NCI-H1105 treated with DMSO at 0.1 percent for 48 hours (cell line): ENCODE results near the gene PPP3R1.

ENCODE experiments used
- DNase-seq: peaks from one replicate; lab custom pipeline; 2025; lab: John Stamatoyannopoulos, UW

Gene PPP3R1, protein sequence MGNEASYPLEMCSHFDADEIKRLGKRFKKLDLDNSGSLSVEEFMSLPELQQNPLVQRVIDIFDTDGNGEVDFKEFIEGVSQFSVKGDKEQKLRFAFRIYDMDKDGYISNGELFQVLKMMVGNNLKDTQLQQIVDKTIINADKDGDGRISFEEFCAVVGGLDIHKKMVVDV

DNA sequence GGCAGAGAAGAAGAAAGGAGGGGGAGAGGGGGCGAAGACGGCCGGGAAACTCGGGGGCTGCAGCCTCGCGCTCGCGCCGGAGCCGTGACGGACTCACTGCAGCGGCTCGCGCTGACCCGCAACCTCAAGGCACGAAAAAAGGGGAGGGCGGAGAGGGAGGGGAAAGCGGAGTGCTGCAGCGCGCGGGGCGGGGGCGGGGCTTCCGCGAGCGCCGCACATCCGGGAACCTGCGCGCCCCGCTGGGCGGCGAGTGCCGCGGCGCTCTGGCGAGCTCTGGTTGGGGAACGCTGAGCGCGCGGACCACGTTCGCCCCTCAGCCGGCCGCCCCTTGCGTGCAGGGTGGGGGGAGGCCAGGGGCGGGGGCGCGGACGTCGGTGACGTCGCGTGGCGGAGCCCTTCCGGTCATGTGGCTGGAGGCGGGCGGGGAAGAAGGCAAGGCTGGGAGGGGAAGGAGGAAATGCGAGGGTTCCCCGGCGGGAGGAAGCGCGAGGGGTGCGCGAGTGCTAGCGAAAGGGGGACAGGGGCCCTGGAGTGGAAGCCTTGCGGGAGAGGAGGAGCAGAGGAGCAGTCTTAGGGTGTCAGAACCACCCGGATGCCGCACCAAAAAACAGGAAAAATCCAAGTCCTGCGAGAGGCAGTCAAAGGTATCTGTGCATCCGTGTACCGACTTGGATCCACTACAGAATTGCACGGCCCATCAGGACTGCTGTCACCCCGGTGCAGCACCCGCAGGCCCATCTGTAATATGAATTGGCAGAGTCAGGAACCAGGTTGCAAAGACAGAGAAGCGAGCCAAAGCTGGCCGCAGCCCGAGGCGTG, at the start of gene PPP3R1:
Gene PPP3R1 (minus strand): TSS at position 133 of the 819 bp plus-strand sequence. CDS start 405 bp downstream, outside the sequence.
- peak; percentile 89 for DNase-seq

DNA sequence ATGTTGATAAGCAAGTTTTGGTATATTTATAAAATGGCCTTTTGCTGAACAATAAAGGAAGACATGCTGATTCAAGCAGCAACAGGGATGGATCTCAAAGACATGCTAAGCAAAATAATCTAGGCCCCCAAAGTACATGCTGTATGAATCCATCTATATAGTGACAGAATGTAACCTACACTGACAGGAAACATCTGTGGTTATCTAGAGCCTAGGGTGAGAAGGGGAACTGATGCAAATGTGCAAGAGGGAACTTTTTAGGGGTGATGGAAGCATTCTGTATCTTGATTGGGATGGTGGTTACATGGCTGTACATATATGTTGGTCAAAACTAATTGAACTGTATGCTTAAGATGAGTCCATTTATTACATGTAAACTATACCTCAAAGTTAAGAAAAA, 43.2 kb upstream of the PPP3R1 start:
- DNase-seq = no peak

DNA sequence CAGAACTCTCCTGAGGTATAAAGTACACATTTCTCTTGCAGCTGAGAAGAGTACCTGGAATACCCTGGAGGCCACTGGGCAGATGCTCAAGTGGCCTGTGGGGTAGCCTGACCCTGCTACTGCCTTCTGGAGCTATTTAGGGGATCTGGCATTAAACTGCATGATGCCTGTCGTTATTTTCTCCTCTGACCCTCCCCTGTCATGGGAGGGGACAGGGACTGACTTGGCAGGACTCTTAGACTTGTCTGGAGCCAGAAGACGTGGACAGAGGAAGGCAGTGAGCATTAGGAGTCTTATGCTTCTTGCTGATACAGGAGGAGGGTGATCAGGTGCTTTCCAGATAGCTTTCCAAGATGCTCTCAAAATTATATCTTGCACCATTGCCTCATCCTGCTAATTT, 42.6 kb upstream of the PPP3R1 start:
- no peak for DNase-seq

DNA sequence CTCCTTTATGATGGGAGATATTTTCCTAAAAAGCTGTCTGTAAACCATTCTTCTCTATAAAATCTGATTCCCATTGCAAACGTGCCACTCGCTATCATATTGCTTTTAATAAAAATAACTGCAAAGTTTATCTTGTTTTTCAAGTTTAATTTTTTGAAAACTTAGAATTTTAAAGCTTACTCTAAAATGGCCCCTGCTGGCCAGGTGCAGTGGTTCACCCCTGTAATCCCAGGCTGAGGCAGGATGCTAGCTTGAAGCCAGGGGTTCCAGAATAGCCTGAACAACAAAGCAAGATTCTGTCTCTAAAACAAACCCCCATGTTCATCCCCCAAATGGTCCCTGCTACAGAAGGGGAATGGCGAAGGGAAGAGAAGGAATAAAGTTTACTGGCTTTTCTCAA, 41.9 kb upstream of the PPP3R1 start:
- no peak for DNase-seq

DNA sequence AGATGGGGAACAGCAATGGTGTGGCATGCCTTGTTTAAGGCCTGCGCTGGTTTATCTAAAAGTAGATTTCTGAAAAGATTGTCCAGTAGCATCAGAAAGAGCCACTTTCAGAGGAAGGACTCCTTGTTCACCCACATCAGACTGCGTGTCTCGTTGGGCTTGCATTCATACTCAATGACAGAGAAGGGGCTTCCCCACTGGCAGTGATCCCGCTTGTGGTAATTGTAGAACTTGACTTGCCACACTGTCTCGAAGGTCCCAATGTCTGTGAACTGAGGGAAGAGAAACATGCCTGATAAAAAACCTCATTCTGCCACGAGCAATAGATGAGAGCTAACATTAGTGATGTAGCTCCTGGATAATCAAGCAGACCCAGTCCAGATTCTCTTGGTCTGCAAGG, 41.4 kb upstream of the PPP3R1 start:
- no peak for DNase-seq

DNA sequence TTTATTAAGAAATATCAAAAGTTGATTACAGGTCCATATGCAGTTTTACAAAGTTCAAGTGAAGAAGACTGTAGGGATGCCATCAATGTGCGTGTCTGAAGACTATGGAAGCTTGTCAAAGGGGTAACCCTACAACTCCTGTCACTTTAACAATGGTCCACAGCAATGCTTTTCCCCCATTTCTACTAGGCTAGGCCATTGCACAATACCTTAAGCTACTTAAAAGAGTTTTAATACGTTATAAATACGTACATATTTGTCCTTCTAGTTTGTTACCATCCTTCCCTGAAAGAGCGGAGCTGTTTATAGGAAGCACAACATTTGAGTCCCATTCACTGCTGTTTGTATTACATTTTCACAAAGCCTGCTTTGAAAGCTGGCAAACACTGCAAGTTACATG, 40.7 kb upstream of the PPP3R1 start:
- no peak for DNase-seq

DNA sequence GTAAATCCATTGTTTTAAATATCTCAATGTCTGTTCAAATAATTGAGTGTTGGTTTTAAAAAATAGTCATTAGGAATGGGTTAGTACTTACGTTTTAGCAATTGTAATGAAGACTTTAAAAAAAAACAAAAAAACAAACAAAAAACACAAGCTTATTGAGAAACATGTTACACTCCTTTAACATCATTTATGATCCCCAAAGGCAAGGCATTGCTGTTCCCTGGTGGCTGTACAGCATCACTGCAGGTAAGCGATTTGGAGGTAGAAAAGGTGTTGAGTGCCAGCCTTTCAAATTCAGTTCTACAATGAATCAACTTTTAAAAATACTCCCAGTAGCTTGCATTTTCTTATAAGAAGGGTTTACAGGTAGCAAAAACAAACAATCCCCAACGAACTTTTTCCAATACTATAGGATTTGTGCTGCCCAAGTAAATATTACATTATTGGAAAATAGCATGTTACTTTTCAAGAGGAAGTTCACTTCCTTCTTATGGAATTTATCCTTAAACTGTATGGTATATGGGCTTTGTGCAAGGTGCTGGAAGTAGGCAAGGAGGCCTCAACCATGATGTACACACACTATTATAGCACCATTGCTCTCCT, 39.9 kb upstream of the PPP3R1 start:
- peak; percentile 22 for DNase-seq

DNA sequence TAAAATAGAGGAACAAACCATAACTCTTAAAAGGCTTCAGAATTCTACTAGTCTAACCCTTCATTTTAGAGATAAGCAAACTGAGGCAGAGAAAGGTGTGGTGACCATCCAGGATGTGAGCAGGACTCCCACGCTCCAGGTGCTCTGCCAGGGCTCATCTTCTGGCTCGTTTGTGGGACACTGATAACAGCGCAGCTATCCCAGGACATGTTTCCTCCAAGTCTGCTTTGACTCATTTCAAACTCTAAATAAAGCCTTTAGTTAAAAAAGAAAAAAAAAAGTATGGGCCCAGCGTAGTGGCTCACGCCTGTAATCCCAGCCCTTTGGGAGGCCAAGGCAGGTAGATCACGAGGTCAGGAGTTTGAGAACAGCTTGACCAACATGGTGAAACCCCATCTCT, 39.0 kb upstream of the PPP3R1 start:
- DNase-seq = no peak

DNA sequence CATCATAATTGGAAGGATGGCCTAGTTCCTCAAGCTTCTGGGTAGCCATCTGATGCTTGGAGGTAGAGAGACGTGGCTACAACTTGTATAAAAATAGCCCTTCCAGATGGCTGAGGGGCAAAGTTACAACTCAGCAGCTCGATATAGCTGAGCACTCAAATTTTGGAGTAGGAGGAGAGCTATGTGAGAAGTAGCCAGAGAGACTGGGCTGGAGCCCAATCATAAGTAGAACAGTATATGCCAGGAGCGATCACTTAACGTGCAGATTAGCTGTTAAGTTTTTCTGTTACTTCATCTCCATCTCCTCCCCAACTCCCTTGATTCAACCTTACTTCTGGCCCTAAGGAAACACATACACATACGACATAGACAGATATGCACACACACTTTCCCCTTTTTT, 38.6 kb upstream of the PPP3R1 start:
- no peak for DNase-seq

DNA sequence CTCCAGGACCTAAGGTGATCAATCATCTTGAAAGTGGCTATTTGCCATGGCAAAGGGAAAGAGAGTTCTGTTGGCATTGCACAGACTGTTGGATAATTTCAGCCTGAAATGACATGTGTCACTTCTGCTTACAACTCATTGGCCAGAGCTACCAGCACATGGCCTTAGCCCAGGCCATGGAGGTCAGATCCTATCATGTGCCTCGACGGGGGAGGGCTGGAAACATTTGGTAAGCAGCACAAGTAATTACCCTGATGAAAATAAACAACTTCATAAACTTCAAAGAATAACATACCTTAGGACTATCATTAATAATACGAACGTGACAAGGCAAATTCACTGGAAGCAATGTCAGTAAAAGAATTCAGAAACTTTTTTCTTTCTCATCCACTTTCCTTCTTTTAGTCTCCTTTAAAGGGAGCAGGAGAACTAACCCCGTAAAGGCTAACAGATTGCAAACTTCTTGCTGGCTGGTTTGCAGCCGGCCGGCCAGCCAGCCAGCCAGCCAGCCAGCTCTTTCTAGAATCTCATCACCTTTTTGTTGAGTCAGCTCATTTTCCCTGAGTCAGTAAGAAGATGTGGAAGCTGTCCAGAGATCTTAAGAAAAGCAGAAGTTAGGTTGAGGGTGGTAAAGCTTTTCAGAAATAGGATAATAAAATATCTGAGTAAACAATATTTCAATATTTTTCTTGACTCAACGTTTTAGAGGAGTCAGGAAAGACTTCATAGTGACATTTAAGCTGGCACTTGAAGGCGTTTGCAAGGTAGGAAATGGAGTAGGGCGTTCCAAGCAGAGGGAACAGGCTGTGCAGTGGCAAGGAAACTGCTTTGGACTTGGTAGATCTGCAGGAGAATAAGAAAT, 35.5 kb upstream of the PPP3R1 start:
- DNase-seq = no peak

DNA sequence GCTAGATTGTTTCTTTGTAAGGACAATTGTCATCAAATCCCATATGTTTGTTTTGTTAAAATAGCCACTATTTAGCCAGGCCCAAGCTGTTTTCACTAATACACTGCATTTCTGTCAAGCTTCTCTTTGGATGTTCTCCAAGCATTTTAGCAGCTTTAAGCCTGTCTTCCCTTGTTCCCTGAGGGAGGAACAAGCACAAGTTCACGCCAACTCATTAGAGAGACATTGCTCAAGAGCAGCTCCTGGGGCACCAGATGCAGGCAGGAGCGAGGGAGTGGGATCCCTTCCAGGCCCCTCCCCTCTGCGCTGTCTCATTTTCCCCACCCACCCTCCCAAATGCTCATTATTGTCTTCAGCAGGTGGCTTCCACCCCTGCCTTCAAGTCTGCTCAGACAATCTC, 32.6 kb upstream of the PPP3R1 start:
- peak; percentile 26 for DNase-seq

DNA sequence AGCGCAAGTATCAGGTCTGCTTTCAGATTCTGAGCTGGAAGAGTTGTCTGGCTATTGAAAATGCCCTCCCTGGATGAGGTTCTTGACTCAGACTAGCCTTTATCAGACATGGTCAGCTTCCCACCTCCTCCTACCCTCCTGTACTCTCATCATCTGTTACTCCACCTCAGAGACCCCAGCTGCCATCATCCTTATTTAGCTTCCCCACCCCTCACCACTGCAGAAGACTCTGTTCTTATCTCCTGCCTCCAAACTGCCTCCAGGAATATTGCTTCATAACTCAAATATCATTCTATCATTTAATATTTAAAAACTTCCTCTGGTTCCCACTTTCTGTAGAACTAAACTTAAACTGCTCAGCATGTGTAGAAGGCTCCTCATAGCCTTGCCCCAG, 31.1 kb upstream of the PPP3R1 start:
- no peak for DNase-seq

DNA sequence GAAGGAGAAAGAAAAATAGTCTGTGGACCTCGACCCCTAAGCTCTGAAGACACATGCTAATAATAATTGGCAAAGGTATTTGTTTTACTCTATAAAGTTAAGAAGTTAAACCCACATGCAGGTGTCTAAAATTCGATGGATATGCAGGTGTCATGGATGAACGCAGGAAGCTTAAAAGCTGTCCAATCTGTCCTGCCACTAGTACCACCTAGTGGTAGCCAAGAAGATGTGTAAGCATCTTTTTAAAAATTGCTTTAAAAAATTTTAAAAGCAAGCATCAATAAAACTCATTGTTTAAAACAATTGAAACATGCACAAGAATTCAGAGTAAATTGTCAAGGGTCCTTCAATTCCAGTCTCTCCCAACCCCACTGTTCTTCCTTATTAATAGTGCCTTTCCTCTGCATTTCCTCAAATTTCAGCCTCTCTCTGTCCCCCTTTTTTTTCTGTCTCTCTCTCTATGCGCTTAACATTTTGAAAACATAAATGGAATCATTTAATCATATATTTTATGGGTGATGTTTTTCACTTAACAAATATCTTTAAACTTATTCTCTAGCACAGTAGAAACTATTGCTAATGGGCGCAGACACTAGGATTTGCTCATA, 30.6 kb upstream of the PPP3R1 start:
- peak; percentile 58 for DNase-seq

DNA sequence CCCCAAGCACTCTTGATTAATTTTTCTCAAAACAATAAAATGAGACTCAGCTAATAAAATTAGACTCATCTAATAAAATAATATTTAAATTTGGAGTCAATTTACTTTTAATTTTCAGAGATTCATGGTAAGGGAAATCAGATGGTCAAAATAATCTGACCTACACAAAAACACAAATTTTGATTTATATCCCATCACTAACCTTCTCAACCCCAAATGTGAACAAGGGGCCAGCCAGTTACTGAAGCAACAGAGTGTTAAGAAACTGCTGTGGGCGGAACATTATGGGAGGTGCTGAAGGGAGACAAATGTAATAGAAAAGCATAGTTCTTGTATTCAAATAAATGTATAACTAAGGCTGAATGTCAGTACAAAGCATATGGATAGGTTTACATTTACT, 28.5 kb upstream of the PPP3R1 start:
- DNase-seq = no peak

DNA sequence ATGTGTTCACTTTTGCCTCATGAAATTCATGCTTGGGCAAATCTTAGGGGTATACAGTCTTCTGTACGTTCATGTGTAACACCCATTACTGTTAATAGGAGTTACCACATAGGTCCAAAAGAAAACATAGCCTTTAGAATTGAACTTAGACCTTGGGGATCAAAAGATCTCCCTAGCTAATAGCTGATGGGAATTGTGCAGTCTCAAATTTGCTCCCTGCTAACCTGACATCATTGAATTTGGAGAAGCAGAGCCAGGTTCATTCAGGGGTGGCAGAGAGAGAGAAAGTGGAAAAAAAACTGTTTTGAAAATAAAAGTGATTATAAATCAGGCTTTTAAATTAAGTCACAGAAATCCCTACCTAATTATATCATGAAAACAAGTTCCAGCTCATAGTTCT, 28.0 kb upstream of the PPP3R1 start:
- DNase-seq = no peak

DNA sequence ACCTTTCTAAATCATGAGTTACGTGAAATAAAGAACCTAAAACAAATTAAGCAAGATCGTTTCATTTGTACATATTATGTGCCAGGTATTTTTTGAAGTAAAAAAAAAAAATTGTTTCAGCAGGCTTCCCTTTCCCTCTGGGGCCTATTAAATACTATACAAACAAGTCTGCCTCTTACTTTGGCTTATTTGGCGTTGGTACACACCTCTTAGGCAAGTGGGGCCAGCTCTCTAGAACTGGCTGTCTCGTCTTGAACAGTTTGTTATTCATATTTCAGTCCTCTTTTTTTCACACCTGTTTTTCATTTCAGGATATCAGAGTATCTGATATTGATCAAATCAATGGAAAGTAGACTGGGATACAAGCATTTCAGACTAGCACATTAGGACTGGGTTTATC, 27.4 kb upstream of the PPP3R1 start:
- DNase-seq = peak; percentile 8

DNA sequence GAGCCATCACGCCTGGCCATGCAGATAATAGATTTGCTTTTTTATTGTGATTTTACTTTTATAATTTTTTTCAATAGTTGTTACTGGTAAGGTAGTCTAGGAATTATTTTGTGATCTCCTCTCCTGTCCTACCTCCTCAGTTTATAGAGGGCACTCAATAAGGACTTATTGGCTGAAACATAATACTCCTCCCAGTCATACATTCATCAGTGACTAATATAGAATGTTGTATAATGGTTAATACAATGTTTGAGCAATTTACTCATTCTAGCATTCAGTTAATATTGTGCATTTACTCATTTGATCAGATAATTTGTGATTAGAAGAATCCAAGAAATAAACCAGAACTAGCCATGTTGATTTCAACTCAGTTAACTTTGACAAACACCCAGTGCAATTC, 25.8 kb upstream of the PPP3R1 start:
- DNase-seq = no peak

DNA sequence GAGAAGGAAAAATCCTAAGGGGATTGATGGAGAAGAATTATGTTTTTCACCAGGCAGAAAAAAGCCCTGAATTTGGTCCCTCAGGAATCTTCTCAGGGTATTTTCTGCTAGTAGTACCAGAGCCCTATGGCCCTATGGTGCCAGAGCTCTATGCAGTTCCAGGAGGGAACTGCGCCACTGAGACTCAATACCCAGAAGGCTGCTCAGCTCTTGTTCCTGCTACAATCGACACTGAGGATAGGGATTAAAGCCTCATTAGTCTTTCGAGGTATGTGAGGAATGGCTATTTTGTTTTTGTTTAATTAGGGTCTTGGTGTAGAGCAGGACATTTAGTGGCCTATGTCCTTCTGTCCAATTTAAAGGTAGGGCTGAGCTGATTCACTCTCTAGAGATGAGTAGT, 21.7 kb upstream of the PPP3R1 start:
- DNase-seq = no peak

DNA sequence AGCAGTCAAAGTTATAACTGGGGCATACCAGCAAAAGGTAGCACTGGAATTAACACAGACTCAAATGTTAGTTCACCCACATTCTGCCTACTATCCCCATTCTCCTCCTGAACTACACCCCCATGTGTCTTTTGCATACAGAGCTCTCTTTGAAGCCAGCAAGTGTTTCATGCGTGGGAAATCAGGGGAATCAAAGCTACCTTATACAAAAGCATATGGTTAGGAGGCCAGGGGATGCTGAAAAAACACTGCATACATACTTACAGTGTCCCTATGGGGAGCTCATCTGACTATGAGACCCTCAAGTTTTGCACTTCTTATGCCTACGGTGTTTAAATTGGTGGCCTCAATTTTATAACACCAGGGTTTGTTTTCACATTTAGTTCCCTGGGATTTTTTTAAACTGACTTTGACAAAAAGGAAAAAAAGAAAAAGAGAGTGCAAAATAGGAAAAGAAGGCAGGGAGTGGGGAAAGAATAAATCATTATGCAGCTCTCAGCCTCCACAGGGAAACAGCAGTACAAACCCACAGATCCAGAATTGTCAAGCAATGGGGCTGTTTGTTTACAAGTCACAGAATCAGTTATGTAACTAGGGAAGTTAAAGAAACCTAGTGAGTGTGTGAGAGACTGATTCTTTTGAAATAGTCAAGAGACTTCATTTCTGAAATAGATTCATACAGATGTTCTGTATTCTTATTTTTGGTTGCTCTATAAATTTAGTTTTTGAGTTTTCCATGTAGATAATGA, 20.1 kb upstream of the PPP3R1 start:
- DNase-seq = no peak

DNA sequence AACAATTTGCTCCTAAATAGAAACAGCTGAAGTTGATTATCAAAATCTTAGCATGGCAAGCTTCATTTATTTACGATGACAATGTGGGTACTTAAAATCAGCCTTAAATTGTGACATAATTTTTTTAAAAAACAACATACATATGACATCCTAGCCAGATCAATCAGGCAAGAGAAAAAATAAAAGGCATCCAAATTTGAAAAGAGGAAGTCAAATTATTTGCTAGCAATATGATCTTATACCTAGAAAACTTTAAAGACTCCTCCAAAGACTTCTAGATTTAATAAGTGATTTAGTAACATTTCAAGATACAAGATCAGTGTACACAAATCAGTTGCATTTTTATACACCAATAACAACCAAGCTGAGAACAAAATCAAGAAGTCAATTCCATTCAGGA, 14.3 kb upstream of the PPP3R1 start:
- DNase-seq = no peak

DNA sequence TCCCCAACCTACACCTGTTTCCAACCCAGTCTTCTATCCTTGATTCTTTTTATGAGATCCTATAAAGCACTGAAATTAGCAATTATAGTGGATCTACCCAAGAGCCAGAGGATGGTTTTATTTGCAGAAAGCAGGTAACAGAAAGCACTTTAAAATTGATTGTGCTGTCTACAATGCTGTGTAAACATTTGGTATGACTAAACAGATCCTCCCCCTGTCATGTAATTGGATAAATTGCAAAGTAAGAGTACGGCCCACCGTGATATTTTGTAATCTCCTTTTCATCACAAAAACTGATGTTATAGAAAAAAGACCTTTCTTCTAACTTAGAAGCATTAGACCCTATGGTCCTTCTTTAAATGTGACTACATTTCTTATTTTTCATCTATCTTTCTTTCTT, 11.3 kb upstream of the PPP3R1 start:
- peak; percentile 2 for DNase-seq
